H1 (cell line): ENCODE data around the gene AFAP1L1. TPM values are rescaled to one million over a fixed set of nuclear protein-coding genes. Genes with fewer than 3 reads are reported as not detected.

Source experiments
- CTCF ChIA-PET: fragments of 300-600 bp; sonication (Branson Sonifier 250); formaldehyde crosslinking; loops from one replicate; lab custom pipeline; 2021; ENCODE audit not compliant: partially characterized antibody; lab: Charles Lee
- POLR2A ChIA-PET: fragments of 300-600 bp; sonication (Branson Sonifier 250); formaldehyde crosslinking; loops from one replicate; lab custom pipeline; 2021; ENCODE audit warnings: inconsistent platforms; ENCODE audit not compliant: partially characterized antibody; lab: Charles Lee
- DNase-seq, 2 experiments: peaks; one replicate each; pipeline versions ENCODE4 v3.0.0 to v3.0.0-alpha.2; 2010 to 2022; ENCODE audit warnings: low spot score in 2 of 2, low read depth in 1 of 2, mixed read lengths in 1 of 2
- FAIRE-seq: peaks from 2 replicates; lab custom pipeline; 2011; peaks lifted over from hg19 to GRCh38; lab: Jason Lieb, UNC
- H2AFZ ChIP-seq: 2 replicates; pipeline ENCODE4 v1.8.1; 2012; ENCODE audit warnings: low read length, inconsistent platforms
- H2AK5ac ChIP-seq: 2 replicates; pipeline ENCODE4 v1.6.1; 2013; ENCODE audit warnings: low read depth, low read length
- H2BK120ac ChIP-seq: replicated peaks from 2 replicates; pipeline ENCODE3; 2013; ENCODE audit warnings: low read depth, low read length, inconsistent platforms
- H2BK12ac ChIP-seq: 2 replicates; pipeline ENCODE4 v1.6.1; 2013; ENCODE audit warnings: low read depth, low read length
- H2BK15ac ChIP-seq: 2 replicates; pipeline ENCODE4 v1.6.1; 2013; ENCODE audit warnings: low read length
- H2BK20ac ChIP-seq: 2 replicates; pipeline ENCODE4 v1.6.1; 2013; ENCODE audit warnings: low read length
- H2BK5ac ChIP-seq: 2 replicates; pipeline ENCODE4 v1.6.1; 2013; ENCODE audit warnings: low read depth, low read length
- H3K14ac ChIP-seq: 2 replicates; pipeline ENCODE4 v1.6.1; 2013; ENCODE audit warnings: inconsistent platforms; ENCODE audit not compliant: insufficient read length
- H3K18ac ChIP-seq: 2 replicates; pipeline ENCODE4 v1.6.1; 2013; ENCODE audit warnings: low read length; ENCODE audit errors: extremely low read depth
- H3K23ac ChIP-seq: 2 replicates; pipeline ENCODE4 v1.6.1; 2013; ENCODE audit warnings: inconsistent platforms; ENCODE audit not compliant: insufficient read length
- H3K23me2 ChIP-seq: 2 replicates; pipeline ENCODE4 v1.6.1; 2013; ENCODE audit warnings: low read depth, low read length
- H3K27ac ChIP-seq: 2 replicates; pipeline ENCODE4 v1.6.1; 2011; ENCODE audit warnings: low read depth, low read length, inconsistent platforms
- H3K27me3 ChIP-seq, 4 experiments: replicated peaks in 1 of 4; 1 replicate in 1 of 4; 2 replicates in 3 of 4; pipeline versions ENCODE4 v1.6.1 to v1.8.1; 2011 to 2013; ENCODE audit warnings: low read length in 3 of 4, mild to moderate bottlenecking in 3 of 4, inconsistent platforms in 2 of 4, mixed read lengths in 2 of 4, moderate library complexity in 1 of 4; ENCODE audit not compliant: control insufficient read depth in 3 of 4, insufficient read depth in 3 of 4; ENCODE audit errors: extremely low read depth in 1 of 4
- H3K36me3 ChIP-seq, 4 experiments: 2 replicates each; pipeline versions ENCODE4 v1.6.1 to v1.8.1; 2011 to 2013; ENCODE audit warnings: mild to moderate bottlenecking in 4 of 4, low read length in 3 of 4, moderate library complexity in 2 of 4, control low read depth in 1 of 4, inconsistent platforms in 1 of 4; ENCODE audit not compliant: insufficient read depth in 4 of 4, control insufficient read depth in 2 of 4
- H3K4ac ChIP-seq: replicated peaks from 2 replicates; pipeline ENCODE3; 2013; ENCODE audit warnings: low read length, low read depth, mixed read lengths, inconsistent platforms; ENCODE audit not compliant: insufficient read length
- H3K4me1 ChIP-seq, 4 experiments: replicated peaks in 1 of 4; 1 replicate in 1 of 4; 2 replicates in 3 of 4; pipeline versions ENCODE4 v1.6.1 to v1.8.1; 2011 to 2013; ENCODE audit warnings: low read length in 3 of 4, inconsistent platforms in 2 of 4, mixed read lengths in 1 of 4; ENCODE audit not compliant: insufficient read depth in 4 of 4, control insufficient read depth in 3 of 4
- H3K4me2 ChIP-seq, 2 experiments: 2 replicates each; pipeline versions ENCODE4 v1.6.1 to v1.8.1; 2011 to 2013; ENCODE audit warnings: low read depth in 2 of 2, low read length in 2 of 2, control low read depth in 1 of 2, inconsistent platforms in 1 of 2, mild to moderate bottlenecking in 1 of 2; ENCODE audit not compliant: insufficient read depth in 1 of 2
- H3K4me3 ChIP-seq, 4 experiments: fragments of 200-600, 300-600 bp in 1 of 4; sonication (generic), shearing (Covaris generic), sonication (Bioruptor Twin) in 1 of 4; 2 replicates each; pipeline versions ENCODE4 v1.5.1 to v1.8.1; 2011 to 2016; ENCODE audit warnings: low read length in 4 of 4, low read depth in 3 of 4, control low read depth in 2 of 4, inconsistent platforms in 2 of 4, mild to moderate bottlenecking in 2 of 4, mixed read lengths in 1 of 4, moderate library complexity in 1 of 4; ENCODE audit not compliant: insufficient read depth in 2 of 4; ENCODE audit errors: extremely low read depth in 1 of 4
- H3K56ac ChIP-seq: replicated peaks from 2 replicates; pipeline ENCODE3; 2013; ENCODE audit warnings: low read depth, mild to moderate bottlenecking, mixed read lengths, low read length, inconsistent platforms; ENCODE audit not compliant: insufficient read length
- H3K79me1 ChIP-seq: 2 replicates; pipeline ENCODE4 v1.6.1; 2013; ENCODE audit warnings: low read depth, low read length, control low read depth
- H3K79me2 ChIP-seq, 2 experiments: 2 replicates each; pipeline versions ENCODE4 v1.6.1 to v1.8.1; 2012 to 2013; ENCODE audit warnings: low read length in 2 of 2, mild to moderate bottlenecking in 2 of 2, inconsistent platforms in 1 of 2; ENCODE audit not compliant: insufficient read depth in 2 of 2, control insufficient read depth in 1 of 2
- H3K9ac ChIP-seq, 4 experiments: replicated peaks in 1 of 4; 1 replicate in 1 of 4; 2 replicates in 3 of 4; pipeline versions ENCODE4 v1.6.1 to v1.8.1; 2011 to 2013; ENCODE audit warnings: low read depth in 3 of 4, low read length in 3 of 4, control low read depth in 2 of 4, mild to moderate bottlenecking in 2 of 4, moderate library complexity in 2 of 4, inconsistent platforms in 1 of 4; ENCODE audit errors: extremely low read depth in 1 of 4
- H3K9me3 ChIP-seq, 2 experiments: 2 replicates each; pipeline versions ENCODE4 v1.6.1 to v1.8.1; 2012 to 2013; ENCODE audit warnings: mild to moderate bottlenecking in 2 of 2, moderate library complexity in 2 of 2, control low read depth in 1 of 2, inconsistent platforms in 1 of 2, low read depth in 1 of 2, low read length in 1 of 2, mixed read lengths in 1 of 2; ENCODE audit not compliant: insufficient read depth in 2 of 2
- H4K20me1 ChIP-seq, 2 experiments: replicated peaks in 1 of 2; 2 replicates each; pipeline versions ENCODE3 to v1.8.1; 2011 to 2013; ENCODE audit warnings: inconsistent platforms in 2 of 2, low read length in 2 of 2, mild to moderate bottlenecking in 1 of 2; ENCODE audit not compliant: insufficient read depth in 2 of 2, control insufficient read depth in 1 of 2
- H4K5ac ChIP-seq: 2 replicates; pipeline ENCODE4 v1.6.1; 2013; ENCODE audit warnings: low read length, low read depth, mixed read lengths, inconsistent platforms; ENCODE audit not compliant: insufficient read length
- H4K8ac ChIP-seq: 2 replicates; pipeline ENCODE4 v1.8.0; 2013; ENCODE audit warnings: mild to moderate bottlenecking, moderate library complexity, low read length, inconsistent platforms; ENCODE audit not compliant: insufficient read depth; ENCODE audit errors: extremely low read depth
- H4K91ac ChIP-seq: replicated peaks from 2 replicates; pipeline ENCODE3; 2013; ENCODE audit warnings: low read length, mixed read lengths, inconsistent platforms; ENCODE audit not compliant: insufficient read length
- ATF2 ChIP-seq: IDR thresholded peaks from 2 replicates; pipeline ENCODE4 v1.6.1; 2012; ENCODE audit warnings: low read length, inconsistent platforms
- CBX8 ChIP-seq: fragments of 300-800, 300-1000 bp; sonication (generic); IDR thresholded peaks from 2 replicates; pipeline ENCODE4 v1.7.1; 2016; ENCODE audit warnings: low read depth, low read length, borderline replicate concordance
- CTBP2 ChIP-seq: IDR thresholded peaks from 2 replicates; pipeline ENCODE4 v1.7.0; 2011; ENCODE audit warnings: borderline replicate concordance, mild to moderate bottlenecking, moderate library complexity, mixed read lengths, low read length; ENCODE audit not compliant: insufficient read depth, insufficient read length
- E2F6 ChIP-seq: IDR thresholded peaks from 2 replicates; pipeline ENCODE4 v1.6.1; 2012; ENCODE audit warnings: inconsistent platforms
- HDAC6 ChIP-seq: IDR thresholded peaks from one replicate; pipeline ENCODE4 v1.7.1; 2012; ENCODE audit warnings: low read depth, mild to moderate bottlenecking, inconsistent platforms, low read length, moderate library complexity
- KDM4A ChIP-seq: IDR thresholded peaks from one replicate; pipeline ENCODE4 v1.7.1; 2012; ENCODE audit warnings: low read depth, mild to moderate bottlenecking, moderate library complexity, low read length, inconsistent platforms; ENCODE audit not compliant: severe bottlenecking
- KDM5A ChIP-seq: fragments of 200-600 bp; IDR thresholded peaks from 2 replicates; pipeline ENCODE4 v1.7.1; 2012; ENCODE audit warnings: mild to moderate bottlenecking, low read length, inconsistent platforms, mixed read lengths
- MAFK ChIP-seq: IDR thresholded peaks from 2 replicates; pipeline ENCODE4 v1.6.1; 2012; ENCODE audit warnings: low read depth, mild to moderate bottlenecking, improper control_type of control experiment, low read length
- POLR2A ChIP-seq, 2 experiments: IDR thresholded peaks; 1 replicate in 1 of 2; 2 replicates in 1 of 2; pipeline ENCODE4 v1.6.1; 2011; ENCODE audit warnings: low read depth in 2 of 2, low read length in 2 of 2, mild to moderate bottlenecking in 2 of 2; ENCODE audit errors: control extremely low read depth in 1 of 2
- SP1 ChIP-seq: IDR thresholded peaks from 2 replicates; pipeline ENCODE4 v1.6.1; 2011; ENCODE audit warnings: low read depth, low read length
- SP4 ChIP-seq: IDR thresholded peaks from 2 replicates; pipeline ENCODE4 v1.6.1; 2012; ENCODE audit warnings: low read length, inconsistent platforms
- TBP ChIP-seq: IDR thresholded peaks from 2 replicates; pipeline ENCODE4 v1.6.1; 2011; ENCODE audit warnings: low read depth, low read length, improper control_type of control experiment
- WGBS, 2 experiments: shearing (Covaris generic) in 1 of 2; methylation state at CpG; one replicate each; pipeline versions ENCODE4 v1.1.6 to v1.1.7; 2013 to 2015; ENCODE audit warnings: low lambda C conversion rate in 2 of 2, mixed read lengths in 2 of 2, inconsistent platforms in 1 of 2, low coverage in 1 of 2, missing lambda C conversion rate in 1 of 2; ENCODE audit not compliant: insufficient replicate concordance in 2 of 2, insufficient coverage in 1 of 2, insufficient read length in 1 of 2; ENCODE audit errors: extremely low coverage in 1 of 2, missing lambda C conversion rate in 1 of 2; 5-methylcytosine and 5-hydroxymethylcytosine counted together
- polyA plus RNA-seq, 7 experiments: library from polyadenylated mRNA; depleted of rRNA in 3 of 7; stranded (reverse) in 5 of 7; unstranded in 2 of 7; fragments of >200 nt in 5 of 7; fragments of 200-250 nt in 2 of 7; gene quantifications; 1 replicate in 5 of 7; 2 replicates in 1 of 7; 4 replicates in 1 of 7; pipeline versions ENCODE4 v1.2.1 to v1.2.3, GENCODE V29; 2011 to 2013; ENCODE audit warnings: missing spikeins in 2 of 7, mixed read lengths in 2 of 7
- total RNA-seq: library from RNA; stranded (reverse); fragmentation: NEBNext Ultra II Directional; extraction: Animal tissue kit (Norgen Biotek cat#: 25700); gene quantifications from 2 replicates; pipeline ENCODE4 v1.2.1, GENCODE V29; 2021

Gene AFAP1L1
- total and polyA plus RNA-seq, 2 of the 8 experiments (the other 6 are each of a cell fraction or from before 2014, with no cell fraction given) = 0.79 to 4.7 TPM

- no peak overlapping the region for H3K4me2 ChIP-seq
- no peaks in the 10 kb centered on the region for H3K27me3 ChIP-seq
- H3K27ac ChIP-seq = no peak overlapping the region
- no peak overlapping the region for H4K91ac ChIP-seq
- no peak overlapping the region for H3K4ac ChIP-seq
- CTCF ChIA-PET = interaction anchor here (0.6 to 4.1 kb wide), 13 partner anchors 8 to 168 kb away, joined by 3 to 25 read pairs (median 3); partner anchors contain the start of genes ABLIM3 and IL17B
- H3K18ac ChIP-seq = no peak overlapping the region
- no peak overlapping the region for H2BK20ac ChIP-seq
- no peak for DNase-seq
- TF ChIP-seq SP4 = no peak
- no peak for TF ChIP-seq HDAC6
- TF ChIP-seq SP1 = no peak
- TF ChIP-seq ATF2 = no peak
- TF ChIP-seq KDM4A = no peak
- TF ChIP-seq MAFK = no peak
- TF ChIP-seq CBX8 = no peak
- TF ChIP-seq TBP = no peak
- TF ChIP-seq E2F6 = no peak
- no peak for TF ChIP-seq KDM5A
- TF ChIP-seq CTBP2 = no peak
- TF ChIP-seq POLR2A (IDR thresholded peaks at IDR 0.05; ENCODE audit: control extremely low read depth in 1 of 2, low read depth in 2 of 2, low read length in 2 of 2) = no peak
- no peak for FAIRE-seq
- H2AK5ac ChIP-seq = no peak overlapping the region
- H2BK15ac ChIP-seq = no peak overlapping the region
- H2BK120ac ChIP-seq = no peak overlapping the region
- no peak overlapping the region for H3K4me3 ChIP-seq
- H3K14ac ChIP-seq = no peak overlapping the region
- H4K8ac ChIP-seq = no peak overlapping the region
- no peak overlapping the region for H2AFZ ChIP-seq
- no peak overlapping the region for H2BK5ac ChIP-seq
- no peaks in the 10 kb centered on the region for H3K79me2 ChIP-seq
- POLR2A ChIA-PET = interaction anchor here (0.9 kb wide), 1 partner anchor 11 kb away, joined by 3 read pairs; no protein-coding TSS in a partner anchor
- H3K36me3 ChIP-seq = no peaks in the 10 kb centered on the region
- no peaks in the 10 kb centered on the region for H4K20me1 ChIP-seq
- no peak overlapping the region for H2BK12ac ChIP-seq
- no peak overlapping the region for H3K56ac ChIP-seq
- H3K23ac ChIP-seq = no peak overlapping the region
- peaks cover 0 to 6% (median 2%) of the 10 kb centered on the region in 4 experiments; a peak in 3 of 7 replicates for H3K4me1 ChIP-seq
- no peaks in the 10 kb centered on the region for H3K9me3 ChIP-seq
- H4K5ac ChIP-seq = no peak overlapping the region
- H3K23me2 ChIP-seq = no peaks in the 10 kb centered on the region; the same call in 1 of the 2 replicates
- 96% methylated on average over 11 of the region's 11 CpGs; no CpG with 5 or more reads in 1 of the 2 experiments for WGBS, 2 experiments
- H3K9ac ChIP-seq = no peak overlapping the region
- no peaks in the 10 kb centered on the region for H3K79me1 ChIP-seq
These were observed 27.3 kb downstream of the AFAP1L1 start for GRCh38 chr5:149298842-149299404.
